ENCODE data around the gene CGNL1.
A peak's percentile ranks its signal among the peaks of the same experiment; 100 is the strongest.

- TF ChIP-seq USF2 (IDR thresholded peaks at IDR 0.05; ENCODE audit: borderline replicate concordance, low read depth, low read length) = no peak
- TF ChIP-seq TCF12 (IDR thresholded peaks at IDR 0.05) = no peak
- no peak for TF ChIP-seq FOXM1 (IDR thresholded peaks at IDR 0.05; ENCODE audit: low read depth)
- TF ChIP-seq CTCF (IDR thresholded peaks at IDR 0.05) = peak; percentile 71
- no peak for TF ChIP-seq POLR2AphosphoS5 (IDR thresholded peaks at IDR 0.05; ENCODE audit: low read depth, low read length)
- no peak for TF ChIP-seq SIN3A (IDR thresholded peaks at IDR 0.05; ENCODE audit: borderline replicate concordance, low read depth, low read length)
- TF ChIP-seq ZBTB33 (IDR thresholded peaks at IDR 0.05; ENCODE audit: borderline replicate concordance, low read depth) = no peak
- no peak for TF ChIP-seq EP300 (IDR thresholded peaks at IDR 0.05; ENCODE audit: borderline replicate concordance in 1 of 2, low read depth in 1 of 2, low read length in 1 of 2)
- no peak for TF ChIP-seq TAF1 (IDR thresholded peaks at IDR 0.05; ENCODE audit: borderline replicate concordance, low read depth, low read length)
- no peak for TF ChIP-seq EZH2phosphoT487 (IDR thresholded peaks at IDR 0.05; ENCODE audit: borderline replicate concordance, low read depth)
- TF ChIP-seq IRF3 (IDR thresholded peaks at IDR 0.05; ENCODE audit: low read depth, low read length) = no peak
- no peak for TF ChIP-seq MXI1 (IDR thresholded peaks at IDR 0.05; ENCODE audit: low read depth, low read length)
- TF ChIP-seq NFIC (IDR thresholded peaks at IDR 0.05; ENCODE audit: borderline replicate concordance) = no peak
- TF ChIP-seq GABPA (IDR thresholded peaks at IDR 0.05; ENCODE audit: low read depth) = no peak
Measured at GRCh38 chr15:57527382-57528091, 151.2 kb downstream of the CGNL1 start.
